ENCODE results near the gene RAB8B.

RAB8B gene

GRCh38 chr15:63188926-63189871 lies at the start of gene RAB8B:
TSS of gene RAB8B (plus strand) at chr15:63189606. CDS start at chr15:63189625, 19 bp downstream.
- peak; percentile 98 for DNase-seq

GRCh38 chr15:63140936-63141335 lies 48.5 kb upstream of the RAB8B start:
- no peak for DNase-seq

GRCh38 chr15:63145426-63145825 lies 44.0 kb upstream of the RAB8B start:
- DNase-seq: no peak

GRCh38 chr15:63146684-63147083 lies 42.7 kb upstream of the RAB8B start:
- DNase-seq: no peak

- no peak for DNase-seq
Observed at GRCh38 chr15:63151665-63152064, 37.7 kb upstream of the RAB8B start.

GRCh38 chr15:63155486-63155885 lies 33.9 kb upstream of the RAB8B start:
- DNase-seq: no peak

- no peak for DNase-seq
Observed at GRCh38 chr15:63156086-63156710, 33.2 kb upstream of the RAB8B start.

GRCh38 chr15:63156755-63157117 lies 32.7 kb upstream of the RAB8B start:
- DNase-seq: peak; percentile 19

- DNase-seq: peak; percentile 90
Observed at GRCh38 chr15:63157118-63157843, 32.1 kb upstream of the RAB8B start, which contains the start of gene RPS27L. TSS of gene RPS27L (minus strand) at chr15:63157477. CDS start at chr15:63157405, 72 bp downstream.

GRCh38 chr15:63157891-63158431 lies 31.4 kb upstream of the RAB8B start:
- DNase-seq: peak; percentile 25

GRCh38 chr15:63160638-63161037 lies 28.8 kb upstream of the RAB8B start:
- no peak for DNase-seq

- no peak for DNase-seq
Observed at GRCh38 chr15:63163217-63163616, 26.2 kb upstream of the RAB8B start.

- DNase-seq: no peak
Observed at GRCh38 chr15:63165166-63165859, 24.1 kb upstream of the RAB8B start.

- DNase-seq: no peak
Observed at GRCh38 chr15:63166219-63166618, 23.2 kb upstream of the RAB8B start.

GRCh38 chr15:63169788-63170187 lies 19.6 kb upstream of the RAB8B start:
- DNase-seq: no peak

- no peak for DNase-seq
Observed at GRCh38 chr15:63172376-63172775, 17.0 kb upstream of the RAB8B start.

GRCh38 chr15:63172851-63173451 lies 16.5 kb upstream of the RAB8B start:
- DNase-seq: no peak

GRCh38 chr15:63176302-63176701 lies 13.1 kb upstream of the RAB8B start:
- DNase-seq: no peak

- DNase-seq: no peak
Observed at GRCh38 chr15:63178034-63178433, 11.4 kb upstream of the RAB8B start.

- DNase-seq: no peak
Observed at GRCh38 chr15:63180746-63181145, 8.7 kb upstream of the RAB8B start.

GRCh38 chr15:63181648-63182047 lies 7.8 kb upstream of the RAB8B start:
- DNase-seq: no peak

GRCh38 chr15:63185206-63185605 lies 4.2 kb upstream of the RAB8B start:
- DNase-seq: no peak

All from activated naive CD4-positive, alpha-beta T cell treated with Interleukin-2 at 50 U/mL for 16 hours (primary cell).